ENCODE data around the gene TRAFD1.
A peak's percentile ranks its signal among the peaks of the same experiment; 100 is the strongest.

Gene TRAFD1, protein sequence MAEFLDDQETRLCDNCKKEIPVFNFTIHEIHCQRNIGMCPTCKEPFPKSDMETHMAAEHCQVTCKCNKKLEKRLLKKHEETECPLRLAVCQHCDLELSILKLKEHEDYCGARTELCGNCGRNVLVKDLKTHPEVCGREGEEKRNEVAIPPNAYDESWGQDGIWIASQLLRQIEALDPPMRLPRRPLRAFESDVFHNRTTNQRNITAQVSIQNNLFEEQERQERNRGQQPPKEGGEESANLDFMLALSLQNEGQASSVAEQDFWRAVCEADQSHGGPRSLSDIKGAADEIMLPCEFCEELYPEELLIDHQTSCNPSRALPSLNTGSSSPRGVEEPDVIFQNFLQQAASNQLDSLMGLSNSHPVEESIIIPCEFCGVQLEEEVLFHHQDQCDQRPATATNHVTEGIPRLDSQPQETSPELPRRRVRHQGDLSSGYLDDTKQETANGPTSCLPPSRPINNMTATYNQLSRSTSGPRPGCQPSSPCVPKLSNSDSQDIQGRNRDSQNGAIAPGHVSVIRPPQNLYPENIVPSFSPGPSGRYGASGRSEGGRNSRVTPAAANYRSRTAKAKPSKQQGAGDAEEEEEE

DNA sequence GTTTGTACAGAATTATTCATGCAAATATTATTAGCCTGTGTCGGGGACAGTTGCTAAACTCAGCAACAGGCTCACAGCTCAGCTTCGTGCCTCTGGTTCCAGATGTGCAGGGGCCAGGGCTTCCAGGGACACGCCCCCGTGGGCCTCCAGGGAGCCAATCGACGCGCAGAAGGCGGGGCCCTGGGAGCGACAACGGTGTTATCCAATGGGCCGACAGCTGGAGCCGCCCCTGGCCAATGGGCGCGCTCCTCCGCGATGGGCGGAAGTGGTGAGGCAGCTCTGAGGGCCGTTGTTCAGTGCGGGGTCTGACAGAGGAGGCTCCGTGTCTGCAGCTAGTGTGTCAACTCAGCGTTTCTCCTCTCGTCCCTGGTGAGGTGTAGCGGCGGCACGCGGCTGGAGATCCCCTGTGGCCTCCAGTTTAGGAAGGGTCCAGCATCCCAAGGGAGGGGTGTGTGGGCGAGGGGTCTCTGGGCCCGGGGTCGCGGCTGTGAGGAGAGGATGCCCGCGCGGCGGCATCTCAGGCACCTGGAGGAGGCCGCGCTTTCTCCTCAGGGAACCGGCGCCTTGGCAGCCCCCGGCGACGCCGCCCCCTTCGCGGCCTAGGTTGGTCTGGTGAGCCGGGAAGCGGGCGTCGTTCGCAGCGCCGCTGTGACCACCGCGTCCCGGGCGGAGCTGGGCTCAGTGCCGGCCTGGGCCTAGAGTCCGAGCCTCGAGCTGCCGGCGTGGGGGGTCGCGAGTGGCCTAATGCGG is at the start of gene TRAFD1:
Gene TRAFD1, plus strand, starts transcription at position 311 of the 750 bp plus-strand sequence. CDS start 4,963 bp downstream, outside the sequence.
- H3K4me3 ChIP-seq (ENCODE audit: low read length): peak within 1 kb of the TSS; percentile 96
- TF ChIP-seq, protein P1, sequence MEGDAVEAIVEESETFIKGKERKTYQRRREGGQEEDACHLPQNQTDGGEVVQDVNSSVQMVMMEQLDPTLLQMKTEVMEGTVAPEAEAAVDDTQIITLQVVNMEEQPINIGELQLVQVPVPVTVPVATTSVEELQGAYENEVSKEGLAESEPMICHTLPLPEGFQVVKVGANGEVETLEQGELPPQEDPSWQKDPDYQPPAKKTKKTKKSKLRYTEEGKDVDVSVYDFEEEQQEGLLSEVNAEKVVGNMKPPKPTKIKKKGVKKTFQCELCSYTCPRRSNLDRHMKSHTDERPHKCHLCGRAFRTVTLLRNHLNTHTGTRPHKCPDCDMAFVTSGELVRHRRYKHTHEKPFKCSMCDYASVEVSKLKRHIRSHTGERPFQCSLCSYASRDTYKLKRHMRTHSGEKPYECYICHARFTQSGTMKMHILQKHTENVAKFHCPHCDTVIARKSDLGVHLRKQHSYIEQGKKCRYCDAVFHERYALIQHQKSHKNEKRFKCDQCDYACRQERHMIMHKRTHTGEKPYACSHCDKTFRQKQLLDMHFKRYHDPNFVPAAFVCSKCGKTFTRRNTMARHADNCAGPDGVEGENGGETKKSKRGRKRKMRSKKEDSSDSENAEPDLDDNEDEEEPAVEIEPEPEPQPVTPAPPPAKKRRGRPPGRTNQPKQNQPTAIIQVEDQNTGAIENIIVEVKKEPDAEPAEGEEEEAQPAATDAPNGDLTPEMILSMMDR (conservative IDR thresholded peaks at IDR 0.05; ENCODE audit: low read length): no peak
- DNase-seq (ENCODE audit: low read depth): peak; percentile 96

DNA sequence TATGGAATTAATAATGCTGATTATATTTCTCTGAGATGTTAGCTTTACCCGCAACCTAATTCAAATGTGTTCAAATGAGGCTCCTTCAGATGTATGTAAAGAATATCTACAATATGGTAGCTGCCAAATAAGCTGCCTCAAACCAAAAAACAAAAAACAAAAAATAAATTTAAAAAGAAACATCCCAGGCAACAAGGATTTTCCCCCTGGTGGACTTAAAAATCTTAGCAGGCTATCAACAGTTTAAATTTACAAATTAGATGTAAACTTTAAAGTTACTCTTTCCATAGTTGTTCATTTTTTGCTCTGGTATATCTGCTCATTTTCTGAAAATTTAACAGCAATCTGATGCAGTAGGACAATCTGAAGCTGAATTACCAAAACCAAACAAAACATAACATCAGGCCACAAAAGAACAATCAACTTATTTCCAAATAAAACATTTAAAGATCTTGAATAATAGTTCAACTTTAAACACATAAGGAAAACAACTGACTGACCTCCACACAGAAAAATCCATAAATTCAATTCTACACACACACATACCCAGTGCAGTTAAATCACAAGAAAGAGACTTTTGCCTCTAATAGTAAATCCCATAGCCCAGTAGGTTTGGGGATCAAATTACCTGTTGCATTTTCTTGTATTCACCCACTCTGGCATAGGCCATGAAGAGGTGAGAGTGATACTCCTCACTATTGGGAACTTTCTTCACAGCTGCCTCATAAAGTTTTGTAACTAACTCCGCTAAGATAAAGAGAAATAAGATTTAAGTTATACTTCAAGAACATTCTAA is 38.1 kb upstream of the TRAFD1 start:
- DNase-seq (ENCODE audit: low read depth): no peak
- TF ChIP-seq, protein P1 (conservative IDR thresholded peaks at IDR 0.05; ENCODE audit: low read length): peak; percentile 37; the same call in 1 of the 2 replicates

DNA sequence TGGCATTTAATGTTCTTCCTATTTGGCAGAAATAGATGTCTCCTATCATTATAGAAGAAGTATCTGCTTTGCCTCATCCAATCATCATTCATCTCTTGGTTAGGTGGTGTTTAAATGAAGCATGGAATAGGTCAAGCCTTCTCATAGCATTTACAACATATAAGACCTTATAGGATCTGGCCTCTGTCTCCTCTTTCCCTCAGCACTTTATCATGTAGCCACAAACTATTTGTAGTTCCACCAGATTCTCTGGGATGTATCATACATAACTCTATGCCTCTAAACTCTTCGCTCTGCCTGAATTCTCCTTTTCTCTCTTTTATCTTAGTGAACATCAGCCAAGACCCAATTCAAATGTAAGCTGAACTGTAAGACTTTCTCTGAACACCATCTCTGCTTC is 37.5 kb upstream of the TRAFD1 start:
- DNase-seq (ENCODE audit: low read depth): no peak
- no peak overlapping the region for H3K4me3 ChIP-seq (ENCODE audit: low read length)
- TF ChIP-seq, protein P1 (conservative IDR thresholded peaks at IDR 0.05; ENCODE audit: low read length): no peak

More for the DNA sequence above, 38.1 kb upstream of the TRAFD1 start:
- H3K4me3 ChIP-seq (ENCODE audit: low read length): no peak overlapping the region

DNA sequence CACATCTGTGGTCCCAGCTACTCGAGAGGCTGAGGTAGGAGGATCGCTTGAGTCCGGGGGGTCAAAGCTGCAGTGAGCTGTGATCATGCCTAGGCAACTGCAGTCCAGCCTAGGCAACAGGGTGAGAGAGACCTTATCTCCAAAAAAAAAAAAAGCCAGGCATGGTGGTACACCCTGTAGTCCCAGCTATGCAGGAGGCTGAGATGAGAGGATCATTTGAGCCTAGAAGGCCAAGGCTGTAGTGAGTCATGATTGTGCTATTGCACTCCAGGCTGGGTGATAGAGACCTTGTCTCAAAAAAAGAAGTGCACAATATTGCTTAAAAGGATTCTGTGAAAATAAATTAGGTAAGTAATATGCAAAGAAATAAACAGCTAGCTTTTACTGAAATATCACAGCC is 33.8 kb upstream of the TRAFD1 start:
- H3K4me3 ChIP-seq (ENCODE audit: low read length): no peak overlapping the region
- DNase-seq (ENCODE audit: low read depth): no peak
- TF ChIP-seq, protein P1 (conservative IDR thresholded peaks at IDR 0.05; ENCODE audit: low read length): no peak

DNA sequence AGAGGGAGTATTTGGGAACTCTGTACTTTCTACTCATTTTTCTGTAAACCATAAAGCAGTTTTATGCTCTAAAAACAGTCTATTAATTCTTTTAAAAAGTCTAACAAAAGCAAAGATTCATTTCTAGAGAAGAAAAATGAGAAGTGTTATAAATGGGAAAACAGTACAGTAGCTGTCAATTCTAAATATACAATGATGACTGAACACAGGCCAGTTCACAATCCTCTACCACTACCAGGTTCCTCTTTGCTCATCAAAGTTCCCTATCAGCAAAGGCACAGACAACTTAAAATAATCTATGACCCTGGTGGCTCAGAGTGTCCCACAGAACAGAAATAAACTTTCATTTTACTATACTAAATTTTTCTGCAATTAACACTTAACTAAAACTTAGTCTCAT is 29.3 kb upstream of the TRAFD1 start:
- TF ChIP-seq, protein P1 (conservative IDR thresholded peaks at IDR 0.05; ENCODE audit: low read length): no peak
- H3K4me3 ChIP-seq (ENCODE audit: low read length): no peak overlapping the region
- no peak for DNase-seq (ENCODE audit: low read depth)

DNA sequence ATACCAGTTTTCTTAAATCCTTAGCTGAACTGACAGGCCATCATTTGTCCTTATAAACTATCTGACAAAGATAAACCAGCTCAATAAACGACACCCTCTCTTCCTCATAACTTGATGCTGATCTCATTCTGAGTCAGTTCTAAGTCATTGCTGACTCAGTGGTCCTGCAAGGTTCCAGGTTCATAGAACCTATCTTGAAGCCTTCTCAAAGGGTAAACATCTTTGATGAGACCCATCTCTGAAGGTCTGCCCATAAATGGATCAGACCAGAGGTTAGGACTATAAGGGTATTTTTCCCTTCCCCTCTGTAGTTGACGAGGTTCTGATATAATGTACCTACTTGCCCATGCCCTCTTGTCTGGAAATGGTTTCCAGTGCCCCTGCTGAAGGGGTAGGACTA is 28.7 kb upstream of the TRAFD1 start:
- no peak overlapping the region for H3K4me3 ChIP-seq (ENCODE audit: low read length)
- peak; percentile 44 for DNase-seq (ENCODE audit: low read depth)
- TF ChIP-seq, protein P1 (conservative IDR thresholded peaks at IDR 0.05; ENCODE audit: low read length): no peak

Data from AG10803 (cell line).